HG02610 (cell line): Measurements from ENCODE around the gene SKP1.
A peak's percentile ranks its signal among the peaks of the same experiment; 100 is the strongest.

Experiments
- ATAC-seq: cut with Tn5 transposase; IDR thresholded peaks from one replicate; pipeline ENCODE4 v1.9.1; 2021; ENCODE audit warnings: mild to moderate bottlenecking, moderate library complexity; ENCODE audit not compliant: unreplicated experiment

SKP1 gene

DNA sequence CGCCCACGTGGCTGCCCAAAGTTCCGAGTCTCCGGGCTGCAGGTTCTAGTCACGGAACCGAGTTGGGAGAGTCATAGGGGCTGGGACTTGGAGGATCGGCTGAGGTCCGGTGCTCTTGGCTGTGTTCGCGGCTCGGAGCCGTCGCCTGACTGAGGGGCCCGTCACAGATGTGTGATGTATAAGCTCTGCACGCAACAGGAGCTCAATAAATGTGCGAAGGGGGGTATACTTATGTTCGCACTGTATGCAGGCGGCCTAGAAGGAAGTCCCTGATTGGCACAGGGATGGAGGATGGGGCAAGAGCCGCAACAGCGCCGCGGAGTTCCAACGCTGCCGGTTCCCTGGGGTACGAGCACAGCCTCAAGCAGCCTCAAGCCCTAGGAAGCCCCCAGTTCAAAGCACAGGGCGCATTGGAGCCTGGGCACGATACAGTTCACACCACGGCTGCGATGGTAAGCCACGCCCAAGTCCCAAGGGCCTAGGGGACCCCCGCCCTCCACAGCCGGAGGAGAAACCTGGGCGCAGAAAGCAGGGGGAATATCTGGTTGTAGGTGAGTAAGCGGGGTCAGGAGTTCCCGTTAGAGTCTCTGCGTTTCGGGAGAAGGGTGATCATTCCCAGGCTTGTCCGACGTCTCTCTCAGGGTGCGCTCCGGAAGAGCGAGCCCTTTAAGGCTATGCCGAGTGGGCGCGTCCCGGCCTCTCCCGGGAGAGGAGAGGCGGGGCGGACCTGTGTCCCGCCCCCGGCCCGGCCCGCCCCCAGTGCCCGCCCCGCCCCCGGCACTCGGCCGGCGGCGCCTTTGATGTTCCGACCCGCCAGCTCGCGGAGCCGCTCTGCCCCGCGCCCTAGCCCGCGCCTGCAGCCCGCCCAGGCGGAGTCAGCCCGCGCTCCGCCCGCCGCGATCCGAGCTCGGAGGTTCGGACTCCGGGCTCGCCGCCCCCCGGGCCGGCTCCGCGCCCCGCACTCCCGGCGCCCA, 62.6 kb downstream of the SKP1 start, which contains the start of gene TCF7:
TSS of gene TCF7 (plus strand) at position 780 of the 974 bp plus-strand sequence. CDS start 226 bp downstream, outside the sequence.
- peak; percentile 68 for ATAC-seq

DNA sequence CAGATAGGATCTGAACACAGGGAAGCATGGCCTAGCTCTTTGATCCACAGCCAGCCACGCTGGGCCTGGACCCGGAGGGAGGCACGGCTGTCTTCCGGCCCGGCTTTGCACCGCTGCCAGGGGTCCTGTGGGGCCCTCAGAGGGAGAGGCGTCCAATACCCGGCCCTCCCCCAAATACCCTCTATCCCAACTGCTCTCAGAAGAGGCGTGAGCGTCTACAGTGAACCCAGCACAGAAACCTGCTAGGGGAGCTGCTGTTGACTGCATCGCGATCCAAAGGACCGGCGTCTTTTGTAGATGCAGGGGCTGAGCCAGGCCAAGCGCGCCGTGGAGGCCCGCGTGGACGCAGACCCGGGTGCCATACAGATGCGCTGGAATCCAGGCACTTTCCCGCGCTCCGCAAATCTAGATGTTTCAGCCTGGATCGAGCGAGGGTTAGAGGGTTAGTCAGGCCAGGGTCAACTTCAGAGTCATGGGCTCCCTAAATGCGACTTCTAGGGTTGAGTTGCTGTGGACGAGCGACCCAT, 63.3 kb downstream of the SKP1 start:
- ATAC-seq: no peak

- no peak for ATAC-seq
Measured at GRCh38 chr5:134112726-134113362, 63.9 kb downstream of the SKP1 start.

- peak; percentile 39 for ATAC-seq
Measured at GRCh38 chr5:134111741-134112647, 64.8 kb downstream of the SKP1 start.

DNA sequence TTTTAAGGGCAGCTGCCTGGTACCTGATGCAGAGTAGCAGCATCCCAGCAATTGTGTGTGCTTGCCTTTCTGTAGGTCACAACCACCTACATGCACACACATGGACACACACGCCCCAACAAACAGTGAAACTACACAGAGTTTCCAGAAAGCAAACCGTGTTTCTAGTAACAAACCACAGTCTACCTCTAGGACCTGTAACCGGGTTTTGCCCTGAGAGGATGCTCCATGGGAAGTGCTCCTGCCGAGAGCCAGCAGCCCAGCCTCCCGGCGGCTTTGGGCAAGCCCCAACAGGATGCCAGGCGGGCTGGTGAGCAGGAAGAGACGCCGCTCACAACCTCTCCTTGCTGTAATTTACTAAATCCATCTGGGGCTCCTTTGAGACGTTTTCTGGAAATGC, 66.4 kb downstream of the SKP1 start:
- no peak for ATAC-seq

GRCh38 chr5:134107779-134108178, 69.0 kb downstream of the SKP1 start:
- ATAC-seq: no peak

DNA sequence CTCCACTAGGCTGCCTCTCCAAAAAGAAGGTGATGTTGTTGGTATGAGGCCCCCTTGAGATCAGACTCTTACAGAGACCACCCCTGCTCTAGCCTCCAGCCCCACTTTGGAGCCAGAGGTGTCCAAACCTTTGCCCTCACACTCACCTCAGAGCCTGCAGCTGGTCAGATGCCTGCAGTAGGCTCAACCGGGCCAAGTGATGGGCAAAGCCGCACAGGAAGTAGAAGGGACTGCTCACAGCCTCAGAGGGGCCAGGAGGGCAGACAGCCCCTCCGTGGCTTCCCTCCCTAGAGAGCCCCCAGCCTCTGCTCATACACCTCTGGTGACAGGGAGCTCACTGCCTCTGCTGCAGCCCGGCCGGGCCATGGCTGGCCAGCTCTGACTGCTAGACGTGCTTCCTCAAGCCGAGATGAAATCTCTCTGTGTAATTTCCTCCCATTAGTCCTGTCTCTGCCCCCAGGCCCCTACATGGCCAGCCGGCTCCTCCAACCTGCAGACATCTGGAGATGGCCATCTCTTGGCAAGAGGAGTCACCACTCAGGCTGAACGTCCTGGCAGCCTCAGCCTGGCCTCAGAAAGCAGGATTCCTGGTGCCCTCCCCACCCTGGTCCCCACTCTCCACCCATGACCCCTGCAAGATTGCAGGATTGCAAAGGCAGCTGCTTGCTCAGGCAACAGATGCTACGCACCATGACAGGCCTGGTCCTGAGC, 69.6 kb downstream of the SKP1 start:
- ATAC-seq: no peak

DNA sequence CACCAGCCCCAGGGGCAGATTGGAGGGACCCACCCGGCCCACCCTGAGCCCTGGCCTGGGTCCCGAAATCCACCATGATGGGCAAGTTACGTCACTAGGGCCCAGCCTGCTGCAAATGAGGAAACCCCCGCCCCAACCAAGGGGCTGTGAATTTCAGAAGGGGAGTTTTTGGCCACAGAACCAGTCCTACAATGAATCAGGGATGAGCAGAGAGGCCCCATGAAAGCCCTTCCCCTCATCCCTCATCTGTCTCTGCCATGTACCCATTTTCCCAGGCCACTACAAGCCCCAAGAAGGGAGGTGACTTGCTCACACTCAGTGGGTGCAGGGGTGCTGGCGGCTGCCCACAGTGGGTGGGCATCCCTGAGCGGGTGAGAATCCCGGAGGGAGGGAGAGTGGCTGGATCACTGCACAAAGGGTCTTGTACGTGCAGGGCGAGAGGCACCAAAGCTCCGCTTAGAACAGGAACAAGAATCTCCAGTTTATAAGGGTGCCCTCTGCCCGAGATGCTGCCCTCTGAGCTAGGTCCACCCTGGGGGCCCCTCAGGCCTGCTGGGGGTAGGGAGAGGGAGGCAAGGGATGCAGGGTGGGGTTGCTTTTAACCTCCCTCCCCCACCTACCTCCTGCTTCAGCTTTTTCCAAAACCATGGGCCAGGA, 72.6 kb downstream of the SKP1 start:
- peak; percentile 19 for ATAC-seq

DNA sequence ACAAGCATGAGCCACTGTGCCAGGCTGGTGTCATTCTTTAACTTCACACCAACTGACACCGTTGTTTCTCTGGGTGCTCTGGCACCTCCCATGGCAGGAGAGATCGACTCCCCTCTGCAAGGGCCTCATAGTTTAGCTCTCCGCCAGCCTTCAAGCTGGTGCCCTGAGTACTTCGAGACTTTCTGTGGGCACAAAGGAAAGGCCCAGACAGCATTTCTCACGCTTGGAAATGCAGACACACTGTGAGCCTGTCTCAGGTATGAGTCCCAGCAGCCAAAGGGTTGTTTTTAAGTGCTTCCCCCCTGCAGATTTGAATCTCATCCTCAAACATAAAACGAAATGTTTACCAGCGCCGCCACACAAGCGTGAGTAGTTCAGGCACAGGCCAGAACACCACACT, 73.4 kb downstream of the SKP1 start:
- ATAC-seq: no peak

- ATAC-seq: no peak
Measured at GRCh38 chr5:134101686-134102439, 74.9 kb downstream of the SKP1 start.

- peak; percentile 79 for ATAC-seq
Measured at GRCh38 chr5:134100283-134101091, 76.3 kb downstream of the SKP1 start.

DNA sequence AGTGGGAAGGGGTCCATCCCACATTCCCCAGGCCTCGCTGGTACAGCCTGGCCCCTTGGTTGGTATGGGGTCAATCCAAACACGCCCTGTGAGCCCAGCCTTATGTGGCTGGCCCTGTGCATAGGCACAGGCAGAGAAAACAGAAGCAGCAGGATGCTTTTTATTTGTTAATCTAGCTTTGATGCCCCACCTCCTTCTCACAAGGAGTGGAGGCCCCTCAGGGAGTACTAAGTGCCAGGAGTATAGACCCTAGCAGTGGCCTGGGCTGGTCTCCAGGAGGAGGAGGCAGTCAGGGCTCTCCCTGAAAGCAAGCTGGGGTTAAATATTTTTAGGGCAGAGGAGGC, 76.8 kb downstream of the SKP1 start:
- ATAC-seq: no peak

DNA sequence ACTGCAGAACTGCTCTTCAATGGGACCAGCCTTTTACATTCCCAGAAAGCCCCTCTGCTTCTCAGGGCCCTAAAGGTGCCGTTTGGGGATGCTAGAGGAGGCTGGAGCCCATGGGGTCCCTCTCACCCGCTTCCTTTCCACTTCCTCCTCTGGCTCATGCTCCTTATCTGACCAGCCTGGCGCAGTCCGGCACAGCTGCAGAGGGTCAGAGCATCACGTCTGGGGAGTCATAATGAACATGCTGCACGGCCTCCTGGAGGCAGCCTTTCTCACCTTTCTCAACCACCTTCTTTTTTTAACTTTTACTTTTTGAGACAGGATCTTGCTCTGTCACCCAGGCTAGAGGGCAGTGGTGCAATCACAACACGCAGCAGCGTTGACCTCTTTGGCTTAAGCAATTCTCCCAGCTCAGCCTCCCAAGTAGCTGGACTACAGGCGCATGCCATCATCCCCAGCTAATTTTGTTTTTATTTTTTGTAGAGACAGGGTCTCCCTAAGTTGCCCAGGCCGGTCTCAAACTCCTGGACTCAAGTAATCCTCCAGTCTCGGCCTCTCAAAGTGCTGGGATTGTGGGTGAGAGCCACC, 77.4 kb downstream of the SKP1 start:
- ATAC-seq: no peak
